Measurements from ENCODE around the gene SOBP. TPM values are rescaled to one million over a fixed set of nuclear protein-coding genes. Genes with fewer than 3 reads are reported as not detected.

The SOBP gene
- total RNA-seq, 3 donors from 2014 or later: 1.1 to 2.1 (median 1.8) TPM

DNA sequence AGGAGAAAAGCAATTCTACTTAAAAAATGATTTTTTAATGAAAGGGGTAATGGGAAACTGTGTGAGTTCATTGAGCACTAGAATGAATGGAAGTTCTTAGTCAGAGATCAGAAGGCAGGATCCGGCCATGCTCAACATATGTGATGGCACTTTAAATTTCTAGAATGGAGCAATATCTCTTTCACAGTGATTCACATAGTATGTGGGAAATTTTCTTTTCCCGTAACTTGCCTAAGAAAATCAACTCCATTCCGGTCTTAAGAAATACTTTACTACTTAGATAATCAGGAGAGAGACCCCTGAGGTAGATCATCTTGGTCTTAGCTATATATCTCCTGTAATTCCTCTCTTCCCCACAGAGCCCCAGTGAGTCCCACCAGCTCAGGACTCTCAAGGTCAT, 202.4 kb downstream of the SOBP start:
- Mint-ChIP-seq H3K9me3 (no peaks in the 10 kb centered on the region), H3K4me3 (no peak overlapping the region), H3K36me3 (ENCODE audit: insufficient read depth) (no peaks in the 10 kb centered on the region), H3K4me1 (ENCODE audit: low read depth) (peaks cover 2% of the 10 kb centered on the region), H3K27me3 (ENCODE audit: low read depth) (no peaks in the 10 kb centered on the region)
- DNase-seq (no peak), ATAC-seq (no peak)

DNA sequence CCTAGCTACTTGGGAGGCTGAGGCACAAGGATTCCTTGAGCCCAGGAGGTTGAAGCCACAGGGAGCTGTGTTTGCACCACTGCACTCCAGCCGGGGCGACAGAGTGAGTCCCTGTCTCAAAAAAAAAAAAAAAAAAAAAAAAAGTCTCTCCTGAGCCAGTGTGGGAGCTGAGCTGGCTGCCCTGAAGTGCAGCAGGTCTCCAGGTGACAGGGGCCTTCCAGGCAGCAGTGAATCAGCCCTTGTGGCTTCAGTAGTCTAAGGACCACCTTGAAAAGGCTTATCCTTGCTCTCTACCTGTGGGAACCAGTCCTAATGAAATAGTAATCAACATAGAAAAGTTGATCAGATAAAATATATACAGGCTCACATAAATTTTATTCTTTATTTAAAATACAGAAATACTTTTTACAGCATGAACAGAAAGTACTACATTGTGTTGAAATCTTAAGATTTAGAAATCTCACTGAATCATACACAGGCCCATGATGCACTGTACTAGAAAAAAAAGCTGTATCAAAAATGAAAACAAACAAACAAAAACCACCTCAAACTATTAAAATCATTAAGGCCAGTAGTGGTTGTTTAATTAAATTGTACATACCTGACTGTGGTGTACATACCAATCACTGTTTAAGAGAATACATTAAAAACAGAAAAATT, 205.3 kb downstream of the SOBP start:
- DNase-seq: no peak
- no peaks in the 10 kb centered on the region for H3K36me3 Mint-ChIP-seq (ENCODE audit: insufficient read depth)
- H3K4me3 Mint-ChIP-seq: no peak overlapping the region
- H3K9me3 Mint-ChIP-seq: no peaks in the 10 kb centered on the region
- peaks cover 17% of the 10 kb centered on the region for H3K4me1 Mint-ChIP-seq (ENCODE audit: low read depth)
- ATAC-seq: no peak
- no peaks in the 10 kb centered on the region for H3K27me3 Mint-ChIP-seq (ENCODE audit: low read depth)

DNA sequence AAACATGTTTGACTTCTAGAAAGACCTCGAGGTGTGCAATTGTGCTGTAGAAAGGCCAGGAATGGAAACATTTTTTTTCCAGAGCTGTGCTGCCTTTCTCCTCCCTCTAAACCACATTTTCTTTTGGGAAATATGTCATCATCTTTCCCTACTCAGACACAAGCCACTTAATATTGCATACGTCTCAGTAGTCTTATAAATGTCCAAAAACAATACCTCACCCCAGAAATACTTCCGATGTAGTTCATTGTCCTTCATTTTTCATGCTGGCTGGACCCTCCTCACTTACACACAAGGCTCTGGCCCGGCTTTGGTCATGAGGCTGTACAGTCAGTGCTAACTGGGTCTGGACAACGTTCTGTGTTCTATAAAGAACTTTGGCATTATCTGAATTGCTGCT, 207.8 kb downstream of the SOBP start:
- ATAC-seq (no peak), DNase-seq (no peak)
- Mint-ChIP-seq H3K9me3 (no peaks in the 10 kb centered on the region), H3K27me3 (ENCODE audit: low read depth) (no peaks in the 10 kb centered on the region), H3K4me1 (ENCODE audit: low read depth) (peaks cover 20% of the 10 kb centered on the region), H3K4me3 (no peak overlapping the region), H3K36me3 (ENCODE audit: insufficient read depth) (peaks cover 3% of the 10 kb centered on the region)

DNA sequence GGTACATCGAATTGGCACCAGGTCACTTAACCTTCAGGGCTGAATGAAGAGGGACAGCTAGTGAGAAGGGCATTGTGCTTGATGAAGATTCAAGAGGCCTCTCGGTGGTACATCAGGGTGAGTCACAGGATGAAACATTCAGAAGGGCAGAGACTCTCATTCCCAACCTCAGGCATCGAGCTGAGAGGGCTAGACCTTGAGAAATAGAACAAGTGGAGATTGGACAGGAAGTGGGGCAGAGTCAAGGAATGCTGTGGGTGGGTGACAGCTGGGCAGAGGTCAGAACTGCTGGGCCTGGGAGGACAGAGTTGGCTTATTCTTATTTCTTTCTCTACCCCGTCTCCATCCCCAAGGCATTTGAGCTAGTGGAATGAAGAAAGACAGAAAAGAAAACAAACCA, 208.2 kb downstream of the SOBP start:
- no peaks in the 10 kb centered on the region for H3K9me3 Mint-ChIP-seq
- peaks cover 3% of the 10 kb centered on the region for H3K36me3 Mint-ChIP-seq (ENCODE audit: insufficient read depth)
- H3K4me3 Mint-ChIP-seq: no peak overlapping the region
- peaks cover 20% of the 10 kb centered on the region for H3K4me1 Mint-ChIP-seq (ENCODE audit: low read depth)
- ATAC-seq (no peak), DNase-seq (no peak)
- H3K27me3 Mint-ChIP-seq (ENCODE audit: low read depth): no peaks in the 10 kb centered on the region

DNA sequence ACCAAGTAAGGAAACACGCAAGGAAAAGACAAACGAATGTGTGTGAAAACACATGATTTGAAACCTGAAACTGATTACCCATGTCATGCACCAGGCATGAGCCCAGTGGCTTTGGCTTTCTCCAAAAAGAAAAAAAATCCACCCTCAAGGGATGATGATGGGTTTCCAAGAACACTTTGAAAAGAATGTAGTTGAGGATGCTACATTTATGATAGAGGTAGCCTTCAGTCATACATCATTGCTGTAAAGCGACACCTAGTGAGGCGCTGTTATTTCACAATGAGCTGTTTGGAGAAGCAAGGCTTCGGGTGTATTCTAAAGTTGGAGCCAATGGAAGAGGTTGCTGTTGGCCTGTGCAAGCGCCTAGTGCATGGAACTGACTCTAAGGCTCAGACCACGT, 209.3 kb downstream of the SOBP start:
- H3K4me3 Mint-ChIP-seq: no peak overlapping the region
- peaks cover 8% of the 10 kb centered on the region for H3K36me3 Mint-ChIP-seq (ENCODE audit: insufficient read depth)
- no peak for DNase-seq
- H3K4me1 Mint-ChIP-seq (ENCODE audit: low read depth): peaks cover 20% of the 10 kb centered on the region
- H3K9me3 Mint-ChIP-seq: no peaks in the 10 kb centered on the region
- no peaks in the 10 kb centered on the region for H3K27me3 Mint-ChIP-seq (ENCODE audit: low read depth)
- no peak for ATAC-seq

DNA sequence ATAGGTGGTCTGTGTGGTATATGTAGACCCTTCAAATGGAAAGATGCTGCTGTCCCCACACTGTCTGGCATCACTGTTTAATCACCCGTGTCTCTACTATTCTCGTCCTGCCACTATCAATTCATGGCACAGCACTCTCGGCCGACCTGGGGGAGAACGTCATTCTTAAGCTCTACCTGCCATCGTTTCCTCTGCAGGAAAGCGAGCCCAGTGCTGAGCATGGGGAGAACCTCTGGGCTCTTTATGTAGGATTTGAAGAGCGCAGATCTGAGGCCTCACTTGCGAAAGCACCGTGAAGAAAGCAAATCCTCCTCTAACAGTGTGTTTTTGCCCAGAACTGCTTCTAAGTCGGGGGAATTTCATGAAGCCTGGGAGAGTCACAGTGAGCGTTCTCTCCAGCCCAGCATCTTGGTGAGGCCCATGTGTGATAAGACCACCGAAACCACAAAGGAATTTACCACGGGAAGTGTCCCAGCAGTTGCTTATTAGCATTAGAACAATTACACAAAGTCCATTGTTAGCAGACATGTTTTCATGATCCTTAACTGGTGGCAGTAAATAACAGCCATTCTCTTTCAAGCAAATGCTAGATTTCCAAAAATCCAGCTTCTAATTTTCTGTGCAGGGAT, 209.9 kb downstream of the SOBP start:
- no peak for DNase-seq
- peaks cover 11% of the 10 kb centered on the region for H3K36me3 Mint-ChIP-seq (ENCODE audit: insufficient read depth)
- H3K4me3 Mint-ChIP-seq: no peak overlapping the region
- no peaks in the 10 kb centered on the region for H3K9me3 Mint-ChIP-seq
- no peak for ATAC-seq
- H3K4me1 Mint-ChIP-seq (ENCODE audit: low read depth): peaks cover 23% of the 10 kb centered on the region
- H3K27me3 Mint-ChIP-seq (ENCODE audit: low read depth): no peaks in the 10 kb centered on the region

DNA sequence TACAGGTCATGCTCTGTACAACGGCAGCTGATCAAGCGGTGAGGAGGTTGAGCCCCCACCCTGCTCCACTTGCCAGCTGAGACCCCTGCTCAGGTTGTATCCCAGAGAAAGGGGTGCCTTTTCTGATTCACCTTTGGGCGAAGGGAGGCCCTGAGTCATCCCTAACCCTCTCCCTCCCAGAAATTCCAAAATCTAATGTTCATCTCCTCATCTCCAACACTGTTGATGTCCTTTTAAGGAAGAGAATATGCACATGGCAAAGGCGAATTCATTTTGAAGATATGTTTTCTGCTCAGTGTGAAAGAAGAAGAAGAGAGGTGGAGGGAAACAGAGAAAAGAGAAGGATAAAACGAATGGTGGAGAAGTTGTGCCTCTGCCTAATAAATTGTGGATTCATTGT, 213.7 kb downstream of the SOBP start:
- H3K4me1 Mint-ChIP-seq (ENCODE audit: low read depth): peaks cover 15% of the 10 kb centered on the region
- no peak overlapping the region for H3K4me3 Mint-ChIP-seq
- no peaks in the 10 kb centered on the region for H3K27me3 Mint-ChIP-seq (ENCODE audit: low read depth)
- H3K36me3 Mint-ChIP-seq (ENCODE audit: insufficient read depth): peaks cover 31% of the 10 kb centered on the region
- DNase-seq: no peak
- H3K9me3 Mint-ChIP-seq: no peaks in the 10 kb centered on the region
- ATAC-seq: no peak

DNA sequence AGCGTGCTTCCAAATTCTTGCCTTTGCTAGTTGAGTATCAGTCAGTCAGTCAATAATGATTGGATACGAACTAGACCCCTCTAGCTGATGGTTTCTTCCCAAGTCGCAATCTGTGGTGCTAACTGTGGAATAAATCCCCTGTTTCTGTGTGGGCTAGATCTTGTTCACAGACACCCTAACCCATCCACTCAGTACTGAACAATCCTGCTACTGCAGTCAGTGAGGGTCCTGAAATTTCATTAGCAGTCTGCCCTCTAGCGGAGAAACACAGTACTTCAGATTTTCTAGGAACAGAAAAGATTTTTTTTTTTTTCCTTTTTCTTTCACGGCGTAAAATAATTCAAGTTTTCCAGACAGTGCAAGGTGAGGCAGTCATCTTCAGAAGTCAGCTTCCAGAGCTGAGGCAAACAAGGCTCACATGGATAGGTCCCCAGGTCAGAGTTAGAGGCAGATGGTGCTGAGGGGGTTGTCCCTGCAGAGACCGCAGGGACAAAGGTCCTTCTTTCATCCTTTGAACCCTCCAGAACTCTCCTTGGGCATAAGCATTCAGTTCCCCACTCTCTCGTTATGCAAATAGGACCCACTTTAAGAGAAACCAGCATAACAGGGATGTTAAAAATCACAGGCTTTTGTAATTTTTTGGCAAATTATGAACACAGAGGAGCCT, 214.6 kb downstream of the SOBP start:
- Mint-ChIP-seq H3K4me3 (no peak overlapping the region), H3K4me1 (ENCODE audit: low read depth) (peaks cover 20% of the 10 kb centered on the region)
- DNase-seq: no peak

DNA sequence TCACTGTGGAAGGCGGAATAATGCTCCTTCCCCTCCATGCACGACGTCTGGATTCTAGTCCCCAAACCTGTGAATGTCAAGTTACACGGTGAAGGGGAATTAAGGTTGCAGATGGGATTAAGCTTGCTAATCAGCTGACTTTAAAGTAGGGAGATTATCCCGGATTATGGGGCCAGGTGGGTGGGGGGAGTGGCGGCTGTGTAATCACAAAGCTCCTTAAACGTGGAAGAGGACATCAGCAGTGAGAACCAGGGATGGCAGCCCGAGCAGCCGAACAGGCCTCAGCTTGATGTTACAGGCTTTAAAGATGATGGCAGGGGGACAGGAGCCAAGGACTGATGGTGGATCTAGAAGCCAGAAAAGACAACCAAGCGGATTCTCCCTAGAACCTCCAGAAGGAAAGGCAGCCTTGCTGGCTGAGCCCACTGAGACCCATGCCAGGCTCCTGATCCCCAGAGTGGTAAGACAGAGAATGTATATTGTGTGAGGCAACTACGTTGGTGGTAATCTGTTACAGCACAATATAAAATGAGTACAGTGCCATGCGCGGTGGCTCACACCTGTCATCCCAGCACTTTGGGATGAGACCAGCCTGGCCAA, 216.7 kb downstream of the SOBP start:
- DNase-seq: no peak
- H3K4me3 Mint-ChIP-seq: no peak overlapping the region
- no peaks in the 10 kb centered on the region for H3K27me3 Mint-ChIP-seq (ENCODE audit: low read depth)
- H3K36me3 Mint-ChIP-seq (ENCODE audit: insufficient read depth): peaks cover 31% of the 10 kb centered on the region
- peaks cover 23% of the 10 kb centered on the region for H3K4me1 Mint-ChIP-seq (ENCODE audit: low read depth)
- no peaks in the 10 kb centered on the region for H3K9me3 Mint-ChIP-seq
- ATAC-seq: no peak

More for the DNA sequence above, 214.6 kb downstream of the SOBP start:
- Mint-ChIP-seq H3K9me3 (no peaks in the 10 kb centered on the region), H3K36me3 (ENCODE audit: insufficient read depth) (peaks cover 31% of the 10 kb centered on the region), H3K27me3 (ENCODE audit: low read depth) (no peaks in the 10 kb centered on the region)
- ATAC-seq: peak in 1 of 2 donors; percentile 46

DNA sequence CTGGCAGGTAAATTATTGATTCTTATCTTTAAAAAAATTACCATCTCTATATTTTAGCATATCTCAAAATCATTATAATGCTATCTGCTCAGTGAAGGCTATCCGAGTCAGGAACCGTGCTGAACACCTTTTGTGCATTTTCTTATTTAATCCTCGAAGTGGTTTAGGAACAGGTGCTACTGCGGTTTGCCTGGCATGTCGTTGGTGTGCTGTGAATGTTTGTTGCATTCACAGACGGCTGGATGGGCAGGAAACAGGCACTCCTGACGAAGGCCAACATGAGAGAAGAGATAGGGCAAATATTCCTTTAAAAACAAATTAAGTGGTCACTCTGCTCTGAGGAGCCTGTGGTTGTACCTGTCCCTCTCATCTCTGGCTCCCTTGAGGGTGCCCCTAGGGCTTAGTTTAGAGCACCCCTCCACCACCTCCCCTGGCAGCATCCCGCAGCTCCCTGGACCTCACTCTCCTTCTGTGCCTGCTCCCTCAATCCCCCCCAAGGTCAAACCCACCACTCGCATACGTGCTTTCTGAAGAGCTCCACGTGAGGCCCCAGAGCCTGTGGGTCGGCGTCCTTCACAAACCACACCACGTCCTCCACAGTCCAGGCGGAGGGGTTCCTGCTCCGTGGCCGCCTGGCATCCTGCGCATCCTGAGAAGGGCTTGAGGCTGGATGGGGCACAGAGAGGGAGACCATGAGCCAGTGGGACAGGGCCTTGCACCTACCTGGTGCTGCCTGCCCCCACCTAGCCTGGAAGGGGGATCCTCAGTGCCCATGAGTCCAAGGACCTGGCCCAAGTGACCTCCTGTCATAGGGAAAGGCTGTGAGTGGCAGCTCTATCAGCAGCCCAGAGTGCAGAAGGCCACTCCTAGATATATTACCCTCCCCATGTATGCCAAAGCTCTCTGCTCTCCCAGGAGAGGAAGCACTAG, 217.7 kb downstream of the SOBP start:
- H3K27me3 Mint-ChIP-seq (ENCODE audit: low read depth): no peaks in the 10 kb centered on the region
- H3K4me3 Mint-ChIP-seq: no peak overlapping the region
- H3K36me3 Mint-ChIP-seq (ENCODE audit: insufficient read depth): peaks cover 29% of the 10 kb centered on the region
- H3K4me1 Mint-ChIP-seq (ENCODE audit: low read depth): peaks cover 33% of the 10 kb centered on the region
- no peaks in the 10 kb centered on the region for H3K9me3 Mint-ChIP-seq
- ATAC-seq (no peak), DNase-seq (no peak)

DNA sequence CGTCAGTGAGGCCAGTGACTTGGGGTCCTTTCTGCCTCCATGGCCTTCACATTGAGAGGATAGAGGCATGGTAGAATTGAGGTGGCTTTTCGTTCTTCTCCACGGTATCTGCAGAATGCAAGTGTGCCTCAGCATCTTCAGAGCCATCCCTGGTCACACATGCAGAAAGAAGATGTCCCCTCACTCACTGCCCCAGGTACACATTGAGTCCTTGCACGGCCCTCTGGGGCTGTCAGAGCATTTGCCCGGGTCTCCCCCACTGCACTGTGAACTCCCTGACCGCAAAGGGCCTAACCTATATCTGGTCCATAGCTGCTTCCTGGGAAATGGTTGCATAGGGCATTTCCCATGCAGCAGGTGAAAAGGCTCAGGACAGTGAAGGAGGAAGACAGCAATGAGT, 218.5 kb downstream of the SOBP start:
- ATAC-seq (no peak), DNase-seq (no peak)
- no peak overlapping the region for H3K4me3 Mint-ChIP-seq
- H3K27me3 Mint-ChIP-seq (ENCODE audit: low read depth): no peaks in the 10 kb centered on the region
- H3K9me3 Mint-ChIP-seq: no peaks in the 10 kb centered on the region
- H3K36me3 Mint-ChIP-seq (ENCODE audit: insufficient read depth): peaks cover 26% of the 10 kb centered on the region
- peaks cover 42% of the 10 kb centered on the region for H3K4me1 Mint-ChIP-seq (ENCODE audit: low read depth)

DNA sequence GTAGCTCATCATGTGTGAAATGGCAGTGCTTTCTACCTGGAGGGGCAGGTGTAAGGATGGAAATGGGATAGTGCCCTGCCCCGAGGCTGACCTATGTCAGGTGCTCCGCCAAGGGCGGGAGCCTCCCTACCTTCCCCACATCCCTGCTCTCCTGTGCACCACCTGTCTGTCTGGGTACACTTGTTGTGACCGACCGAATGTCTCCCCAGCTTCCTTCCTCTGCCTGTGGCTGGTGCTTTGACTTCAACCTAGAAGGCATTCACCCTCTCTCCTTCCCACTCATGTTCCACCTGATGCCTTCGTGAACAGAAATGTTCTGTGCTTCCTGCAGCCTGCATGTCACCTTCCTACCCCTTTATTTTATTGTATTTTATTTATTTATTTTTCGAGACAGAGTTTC, 219.4 kb downstream of the SOBP start:
- Mint-ChIP-seq H3K4me1 (ENCODE audit: low read depth) (peaks cover 50% of the 10 kb centered on the region), H3K9me3 (no peaks in the 10 kb centered on the region), H3K27me3 (ENCODE audit: low read depth) (no peaks in the 10 kb centered on the region), H3K4me3 (no peak overlapping the region), H3K36me3 (ENCODE audit: insufficient read depth) (peaks cover 23% of the 10 kb centered on the region)
- DNase-seq (no peak), ATAC-seq (no peak)
